GM19468 (cell line): Measurements from ENCODE around the gene NFAM1.

Experiments used
- ATAC-seq: cut with Tn5 transposase; IDR thresholded peaks from one replicate; pipeline ENCODE4 v1.9.1; 2021; ENCODE audit warnings: mild to moderate bottlenecking, moderate library complexity, moderate number of reproducible peaks; ENCODE audit not compliant: unreplicated experiment; ENCODE audit errors: extremely low read depth

NFAM1 gene

GRCh38 chr22:42365111-42365865, 66.9 kb downstream of the NFAM1 start:
- ATAC-seq = no peak

- no peak for ATAC-seq
Observed at GRCh38 chr22:42364604-42365110, 67.5 kb downstream of the NFAM1 start.

- no peak for ATAC-seq
Observed at GRCh38 chr22:42363892-42364291, 68.3 kb downstream of the NFAM1 start.

- ATAC-seq = no peak
Observed at GRCh38 chr22:42361523-42361922, 70.7 kb downstream of the NFAM1 start.

GRCh38 chr22:42360348-42360747, 71.9 kb downstream of the NFAM1 start:
- ATAC-seq = no peak

GRCh38 chr22:42358643-42359558, 73.3 kb downstream of the NFAM1 start:
- no peak for ATAC-seq

- no peak for ATAC-seq
Observed at GRCh38 chr22:42357634-42358296, 74.4 kb downstream of the NFAM1 start.

GRCh38 chr22:42357221-42357620, 75.0 kb downstream of the NFAM1 start:
- ATAC-seq = no peak

GRCh38 chr22:42356533-42356932, 75.7 kb downstream of the NFAM1 start:
- ATAC-seq = no peak

- ATAC-seq = no peak
Observed at GRCh38 chr22:42353883-42354727, 78.1 kb downstream of the NFAM1 start.

- no peak for ATAC-seq
Observed at GRCh38 chr22:42350373-42350772, 81.8 kb downstream of the NFAM1 start.

GRCh38 chr22:42347281-42347824, 84.8 kb downstream of the NFAM1 start:
- ATAC-seq = no peak

GRCh38 chr22:42346722-42347121, 85.5 kb downstream of the NFAM1 start:
- no peak for ATAC-seq

- no peak for ATAC-seq
Observed at GRCh38 chr22:42345458-42345857, 86.7 kb downstream of the NFAM1 start.

- ATAC-seq = no peak
Observed at GRCh38 chr22:42344361-42344905, 87.8 kb downstream of the NFAM1 start.

- no peak for ATAC-seq
Observed at GRCh38 chr22:42343531-42344081, 88.6 kb downstream of the NFAM1 start.

GRCh38 chr22:42343121-42343454, 89.1 kb downstream of the NFAM1 start:
- no peak for ATAC-seq

- no peak for ATAC-seq
Observed at GRCh38 chr22:42342426-42343120, 89.6 kb downstream of the NFAM1 start.
